Neural cell (in vitro differentiated cells): ENCODE results near the gene PAN3. TPM values are rescaled to one million over a fixed set of nuclear protein-coding genes. Genes with fewer than 3 reads are reported as not detected.

Experiments used
- H2AFZ ChIP-seq: fragments of 200-600, 300-800 bp; sonication (generic), shearing (Covaris generic); 2 replicates; pipeline ENCODE4 v1.6.0; 2014; ENCODE audit warnings: low read depth, mild to moderate bottlenecking, antibody characterized with exemption, low read length, moderate library complexity
- H3F3A ChIP-seq: fragments of 200-600 bp; shearing (Covaris generic); 2 replicates; pipeline ENCODE4 v1.6.1; 2016; ENCODE audit warnings: mild to moderate bottlenecking, moderate library complexity, mixed read lengths, antibody characterized with exemption, low read length; ENCODE audit not compliant: insufficient read depth, poor library complexity, severe bottlenecking
- H3K27ac ChIP-seq: fragments of 200-600, 300-800 bp; sonication (generic), shearing (Covaris generic); 2 replicates; pipeline ENCODE4 v1.5.1; 2014; ENCODE audit warnings: mild to moderate bottlenecking, low read length, moderate library complexity
- H3K27me3 ChIP-seq: fragments of 300-800, 200-600 bp; sonication (generic), shearing (Covaris generic); 2 replicates; pipeline ENCODE4 v1.6.0; 2014; ENCODE audit warnings: mild to moderate bottlenecking, low read depth, low read length, moderate library complexity; ENCODE audit not compliant: insufficient read depth
- H3K36me3 ChIP-seq: fragments of 300-800, 200-600 bp; sonication (generic), shearing (Covaris generic); 2 replicates; pipeline ENCODE4 v1.5.1; 2014; ENCODE audit warnings: mild to moderate bottlenecking, antibody characterized with exemption, low read length, moderate library complexity; ENCODE audit not compliant: insufficient read depth
- H3K4me2 ChIP-seq: fragments of 300-800, 200-600 bp; sonication (generic), shearing (Covaris generic); 2 replicates; pipeline ENCODE4 v1.6.0; 2014; ENCODE audit warnings: mild to moderate bottlenecking, low read length
- H3K4me3 ChIP-seq: fragments of 300-800, 200-600 bp; sonication (generic), shearing (Covaris generic); 2 replicates; pipeline ENCODE4 v1.5.1; 2014; ENCODE audit warnings: mild to moderate bottlenecking, low read length, moderate library complexity
- H3K79me2 ChIP-seq: fragments of 200-600 bp; shearing (Covaris generic); replicated peaks from 2 replicates; pipeline ENCODE4 v1.6.0; 2014; ENCODE audit warnings: mild to moderate bottlenecking, low read length, moderate library complexity; ENCODE audit not compliant: insufficient read depth
- H3K9ac ChIP-seq: fragments of 300-800, 200-600 bp; sonication (generic), shearing (Covaris generic); 2 replicates; pipeline ENCODE4 v1.6.1; 2016; ENCODE audit warnings: mild to moderate bottlenecking, low read length, mixed read lengths
- H3K9me2 ChIP-seq: fragments of 200-600 bp; shearing (Covaris generic); 2 replicates; pipeline ENCODE4 v1.6.1; 2016; ENCODE audit warnings: mild to moderate bottlenecking, low read length, mixed read lengths; ENCODE audit not compliant: insufficient read depth
- H3K9me3 ChIP-seq: fragments of 200-600, 300-800 bp; sonication (generic), shearing (Covaris generic); 2 replicates; pipeline ENCODE4 v1.6.1; 2016; ENCODE audit warnings: mild to moderate bottlenecking, mixed run types, low read length, moderate library complexity, mixed read lengths
- H4K20me1 ChIP-seq: fragments of 200-600 bp; shearing (Covaris generic); 2 replicates; pipeline ENCODE4 v1.6.1; 2016; ENCODE audit warnings: mild to moderate bottlenecking, mixed run types; ENCODE audit not compliant: insufficient read depth
- CTCF ChIP-seq: fragments of 450-650 bp; IDR thresholded peaks from 2 replicates; pipeline ENCODE4 v1.5.1; 2014; ENCODE audit warnings: antibody characterized with exemption, mild to moderate bottlenecking, moderate library complexity; ENCODE audit not compliant: poor library complexity, severe bottlenecking
- EP300 ChIP-seq: fragments of 450-650 bp; conservative IDR thresholded peaks from 2 replicates; pipeline ENCODE4 v1.6.1; 2014; ENCODE audit warnings: antibody characterized with exemption, mild to moderate bottlenecking, moderate library complexity; ENCODE audit not compliant: poor library complexity, severe bottlenecking
- EZH2 ChIP-seq: fragments of 200-600, 300-800 bp; shearing (Covaris generic), sonication (generic); IDR thresholded peaks from 2 replicates; pipeline ENCODE4 v1.6.1; 2014; ENCODE audit warnings: antibody characterized with exemption, low read length, borderline replicate concordance, mild to moderate bottlenecking; ENCODE audit not compliant: insufficient read depth, poor library complexity, severe bottlenecking
- MXI1 ChIP-seq: fragments of 450-650 bp; conservative IDR thresholded peaks from 2 replicates; pipeline ENCODE4 v1.6.1; 2014; ENCODE audit warnings: antibody characterized with exemption, mild to moderate bottlenecking; ENCODE audit not compliant: poor library complexity, severe bottlenecking
- POLR2AphosphoS5 ChIP-seq: IDR thresholded peaks from 2 replicates; pipeline ENCODE4 v1.6.1; 2012
- RAD21 ChIP-seq: fragments of 450-650 bp; conservative IDR thresholded peaks from 2 replicates; pipeline ENCODE4 v1.6.1; 2014; ENCODE audit warnings: antibody characterized with exemption, mild to moderate bottlenecking, moderate library complexity
- REST ChIP-seq: IDR thresholded peaks from 2 replicates; pipeline ENCODE4 v1.6.1; 2012; ENCODE audit warnings: borderline replicate concordance
- SMC3 ChIP-seq: fragments of 450-650 bp; conservative IDR thresholded peaks from 2 replicates; pipeline ENCODE4 v1.6.1; 2014; ENCODE audit warnings: antibody characterized with exemption, mild to moderate bottlenecking, moderate library complexity; ENCODE audit not compliant: poor library complexity
- TAF1 ChIP-seq: IDR thresholded peaks from 2 replicates; pipeline ENCODE4 v1.6.1; 2012; ENCODE audit warnings: low read depth
- polyA plus RNA-seq: library from polyadenylated mRNA; depleted of rRNA; stranded (reverse); fragments of >200 nt; gene quantifications from 2 replicates; pipeline ENCODE4 v1.2.3, GENCODE V29; 2014

Gene PAN3
- polyA plus RNA-seq, 1 donor from 2014 or later: 44.0 TPM

GRCh38 chr13:28328271-28328607 lies 189.9 kb downstream of the PAN3 start:
- Histone ChIP-seq H3K9me2 (no peaks in the 10 kb centered on the region), H3K4me3 (no peak overlapping the region), H4K20me1 (no peaks in the 10 kb centered on the region), H3K36me3 (no peaks in the 10 kb centered on the region), H3K27me3 (no peaks in the 10 kb centered on the region), H3K27ac (no peak overlapping the region), H3K79me2 (no peaks in the 10 kb centered on the region), H3K9me3 (no peaks in the 10 kb centered on the region), H3K9ac (no peak overlapping the region), H2AFZ (no peak overlapping the region), H3K4me2 (no peak overlapping the region), H3F3A (no peaks in the 10 kb centered on the region)
- TF ChIP-seq RAD21 (no peak), SMC3 (no peak), REST (no peak), POLR2AphosphoS5 (no peak), EZH2 (no peak), MXI1 (no peak), EP300 (no peak), CTCF (no peak), TAF1 (no peak)

GRCh38 chr13:28329395-28330158 lies 191.2 kb downstream of the PAN3 start:
- H3F3A ChIP-seq: no peaks in the 10 kb centered on the region
- H3K9ac ChIP-seq: no peak overlapping the region
- H3K27ac ChIP-seq: no peak overlapping the region
- H3K4me3 ChIP-seq: no peak overlapping the region
- H3K9me3 ChIP-seq: no peaks in the 10 kb centered on the region
- no peaks in the 10 kb centered on the region for H3K9me2 ChIP-seq
- H2AFZ ChIP-seq: no peak overlapping the region
- H3K4me2 ChIP-seq: no peak overlapping the region
- H3K36me3 ChIP-seq: no peaks in the 10 kb centered on the region
- H4K20me1 ChIP-seq: no peaks in the 10 kb centered on the region
- H3K27me3 ChIP-seq: no peaks in the 10 kb centered on the region
- no peaks in the 10 kb centered on the region for H3K79me2 ChIP-seq
- no peak for TF ChIP-seq EZH2
- TF ChIP-seq SMC3: no peak
- TF ChIP-seq TAF1: no peak
- TF ChIP-seq EP300: no peak
- TF ChIP-seq CTCF: no peak
- no peak for TF ChIP-seq RAD21
- no peak for TF ChIP-seq POLR2AphosphoS5
- TF ChIP-seq REST: no peak
- no peak for TF ChIP-seq MXI1
